NT2/D1 (cell line): Measurements from ENCODE around the gene SRPX.

Experiments used
- SUZ12 ChIP-seq: IDR thresholded peaks from 2 replicates; pipeline ENCODE4 v1.6.1; 2011; ENCODE audit not compliant: insufficient read length, insufficient read depth; ENCODE audit errors: extremely low read depth
- YY1 ChIP-seq: IDR thresholded peaks from 2 replicates; pipeline ENCODE4 v1.6.1; 2011; ENCODE audit not compliant: insufficient read length, insufficient read depth
- ZNF274 ChIP-seq: IDR thresholded peaks from 2 replicates; pipeline ENCODE4 v1.6.1; 2011; ENCODE audit warnings: mild to moderate bottlenecking, low read depth, low read length

- TF ChIP-seq YY1 (no peak), SUZ12 (no peak), ZNF274 (no peak)
Observed at GRCh38 chrX:38138157-38138891, 82.3 kb downstream of the SRPX start.
